Trophoblast cell (in vitro differentiated cells and primary cell): ENCODE results near the gene PCSK5.

Experiments used
- DNase-seq, 2 donors: peaks; one replicate each; pipeline ENCODE4 v3.0.0-alpha.2; 2016
- H2AFZ ChIP-seq: 2 replicates; pipeline ENCODE4 v1.6.1; 2013; ENCODE audit warnings: low read length, moderate library complexity, mild to moderate bottlenecking; ENCODE audit not compliant: insufficient read depth, poor library complexity
- H2AK5ac ChIP-seq: 2 replicates; pipeline ENCODE4 v1.6.1; 2013; ENCODE audit warnings: mild to moderate bottlenecking, low read length
- H2BK120ac ChIP-seq: 2 replicates; pipeline ENCODE4 v1.6.1; 2013; ENCODE audit warnings: low read length, mild to moderate bottlenecking, moderate library complexity; ENCODE audit not compliant: insufficient read depth, poor library complexity
- H2BK12ac ChIP-seq: 2 replicates; pipeline ENCODE4 v1.6.1; 2013; ENCODE audit warnings: mild to moderate bottlenecking, low read length, moderate library complexity
- H2BK5ac ChIP-seq: 2 replicates; pipeline ENCODE4 v1.6.1; 2013; ENCODE audit warnings: low read length, low read depth, moderate library complexity, mild to moderate bottlenecking; ENCODE audit not compliant: poor library complexity
- H3K14ac ChIP-seq: 2 replicates; pipeline ENCODE4 v1.6.1; 2013; ENCODE audit warnings: mild to moderate bottlenecking, low read length
- H3K18ac ChIP-seq: 2 replicates; pipeline ENCODE4 v1.6.1; 2013; ENCODE audit warnings: mild to moderate bottlenecking, low read length
- H3K23ac ChIP-seq: 2 replicates; pipeline ENCODE4 v1.6.1; 2013; ENCODE audit warnings: low read length
- H3K27ac ChIP-seq: 2 replicates; pipeline ENCODE4 v1.5.1; 2013; ENCODE audit warnings: low read depth, mild to moderate bottlenecking, inconsistent platforms, low read length, moderate library complexity
- H3K27me3 ChIP-seq: 2 replicates; pipeline ENCODE4 v1.6.1; 2013; ENCODE audit warnings: inconsistent platforms, mild to moderate bottlenecking, low read length, moderate library complexity; ENCODE audit not compliant: insufficient read depth
- H3K36me3 ChIP-seq, 2 experiments: 1 replicate in 1 of 2; 2 replicates in 1 of 2; pipeline ENCODE4 v1.6.1; 2013; ENCODE audit warnings: low read length in 2 of 2, mild to moderate bottlenecking in 2 of 2, moderate library complexity in 1 of 2; ENCODE audit not compliant: insufficient read depth in 2 of 2, control insufficient read depth in 1 of 2
- H3K4ac ChIP-seq: 2 replicates; pipeline ENCODE4 v1.6.1; 2013; ENCODE audit warnings: low read depth, mild to moderate bottlenecking, low read length, moderate library complexity
- H3K4me1 ChIP-seq, 2 experiments: 1 replicate in 1 of 2; 2 replicates in 1 of 2; pipeline ENCODE4 v1.6.1; 2013; ENCODE audit warnings: low read length in 2 of 2, mild to moderate bottlenecking in 2 of 2, moderate library complexity in 1 of 2; ENCODE audit not compliant: insufficient read depth in 2 of 2, control insufficient read depth in 1 of 2
- H3K4me2 ChIP-seq: 2 replicates; pipeline ENCODE4 v1.6.1; 2013; ENCODE audit warnings: inconsistent platforms, mild to moderate bottlenecking, low read length, moderate library complexity
- H3K4me3 ChIP-seq: 2 replicates; pipeline ENCODE4 v1.5.1; 2013; ENCODE audit warnings: mild to moderate bottlenecking, low read depth, low read length, inconsistent platforms
- H3K79me1 ChIP-seq: one replicate; pipeline ENCODE4 v1.6.1; 2013; ENCODE audit warnings: low read length
- H3K79me2 ChIP-seq: 2 replicates; pipeline ENCODE4 v1.6.1; 2013; ENCODE audit warnings: low read length, mild to moderate bottlenecking; ENCODE audit not compliant: control insufficient read depth, insufficient read depth, poor library complexity
- H3K9ac ChIP-seq: 2 replicates; pipeline ENCODE4 v1.6.1; 2013; ENCODE audit warnings: mild to moderate bottlenecking, low read length
- H3K9me3 ChIP-seq: 2 replicates; pipeline ENCODE4 v1.6.1; 2013; ENCODE audit warnings: low read depth, mild to moderate bottlenecking, control low read depth, inconsistent platforms, low read length; ENCODE audit not compliant: insufficient read depth
- H4K12ac ChIP-seq: 2 replicates; pipeline ENCODE4 v1.6.1; 2013; ENCODE audit warnings: low read depth, mild to moderate bottlenecking, low read length, moderate library complexity
- H4K8ac ChIP-seq: 2 replicates; pipeline ENCODE4 v1.6.1; 2013; ENCODE audit warnings: low read depth, mild to moderate bottlenecking, low read length, moderate library complexity
- H4K91ac ChIP-seq: one replicate; pipeline ENCODE4 v1.6.1; 2013; ENCODE audit warnings: low read depth, mild to moderate bottlenecking, low read length, moderate library complexity
- WGBS: extraction: QIAGEN DNeasy Blood & Tissue Kit; methylation state at CpG from one replicate; pipeline ENCODE4 v1.1.7; 2013; ENCODE audit warnings: missing lambda C conversion rate; ENCODE audit not compliant: insufficient read length, insufficient coverage; ENCODE audit errors: extremely low coverage; 5-methylcytosine and 5-hydroxymethylcytosine counted together

The PCSK5 gene

DNA sequence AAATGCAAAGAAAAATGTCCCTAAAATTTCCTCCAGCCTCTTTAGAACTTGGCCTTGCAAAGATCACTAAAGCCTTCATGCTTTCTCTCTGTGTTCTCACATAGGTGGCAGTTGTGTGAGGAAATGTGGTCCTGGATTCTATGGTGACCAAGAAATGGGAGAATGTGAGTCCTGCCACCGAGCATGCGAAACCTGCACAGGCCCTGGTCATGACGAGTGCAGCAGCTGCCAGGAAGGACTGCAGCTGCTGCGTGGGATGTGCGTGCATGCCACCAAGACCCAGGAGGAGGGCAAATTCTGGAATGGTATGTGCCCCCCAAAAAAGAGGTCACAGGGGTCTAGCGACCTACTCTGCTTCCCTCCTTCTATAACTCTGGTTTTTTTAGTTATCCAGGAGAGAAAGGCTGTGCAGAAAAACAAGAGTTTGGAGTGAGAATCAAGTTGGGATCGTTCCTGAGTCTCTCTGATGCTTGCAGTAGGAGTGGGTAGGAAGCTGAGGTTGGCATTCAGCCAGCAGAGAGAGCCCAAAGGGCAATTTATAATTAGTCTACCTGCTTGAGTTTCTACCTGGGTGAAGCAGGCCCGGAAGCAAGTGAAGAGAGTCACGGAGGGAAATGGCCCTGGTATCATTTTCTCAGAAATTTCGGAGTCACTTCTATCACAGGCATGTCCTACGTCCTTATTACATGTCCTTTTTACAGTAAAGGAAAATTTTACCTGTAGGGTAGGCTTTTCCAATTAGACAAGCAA, 406.3 kb downstream of the PCSK5 start:
- H3K79me1 ChIP-seq, result peaks cover 8% of the 10 kb centered on the region
- no peak overlapping the region for H3K9ac ChIP-seq
- no peak overlapping the region for H2AK5ac ChIP-seq
- no CpG with 5 or more reads among the region's 11 CpGs for WGBS
- H4K12ac ChIP-seq, result no peak overlapping the region
- H3K18ac ChIP-seq, result no peak overlapping the region
- H4K8ac ChIP-seq, result no peak overlapping the region
- no peak overlapping the region for H3K4me3 ChIP-seq
- H3K4me2 ChIP-seq, result no peak overlapping the region
- H3K4ac ChIP-seq, result no peak overlapping the region
- H3K14ac ChIP-seq, result no peak overlapping the region
- H3K4me1 ChIP-seq, result peaks cover 8 to 10% of the 10 kb centered on the region in 2 experiments
- no peak overlapping the region for H4K91ac ChIP-seq
- H3K79me2 ChIP-seq, result no peaks in the 10 kb centered on the region
- no peak overlapping the region for H2BK5ac ChIP-seq
- H3K27me3 ChIP-seq, result no peaks in the 10 kb centered on the region
- DNase-seq, result no peak
- no peak overlapping the region for H3K23ac ChIP-seq
- H2BK120ac ChIP-seq, result no peak overlapping the region
- H3K9me3 ChIP-seq, result no peaks in the 10 kb centered on the region
- no peak overlapping the region for H3K27ac ChIP-seq
- no peaks in the 10 kb centered on the region for H3K36me3 ChIP-seq
- H2BK12ac ChIP-seq, result no peak overlapping the region
- no peak overlapping the region for H2AFZ ChIP-seq

GRCh38 chr9:76297721-76298239, 407.3 kb downstream of the PCSK5 start:
- no peaks in the 10 kb centered on the region for H3K79me2 ChIP-seq
- no peak overlapping the region for H3K23ac ChIP-seq
- H3K36me3 ChIP-seq, result no peaks in the 10 kb centered on the region
- no peaks in the 10 kb centered on the region for H3K9me3 ChIP-seq
- peak overlapping the region; percentile 42 for H2BK5ac ChIP-seq
- peaks cover 8% of the 10 kb centered on the region for H3K79me1 ChIP-seq
- no peaks in the 10 kb centered on the region for H3K27me3 ChIP-seq
- no peak overlapping the region for H2BK120ac ChIP-seq
- H3K4ac ChIP-seq, result no peak overlapping the region
- H4K91ac ChIP-seq, result no peak overlapping the region
- no peak overlapping the region for H2AFZ ChIP-seq
- H3K14ac ChIP-seq, result peak overlapping the region; percentile 16
- H3K9ac ChIP-seq, result peak overlapping the region; percentile 10
- DNase-seq, result peak in 1 of 2 donors; percentile 31
- H3K4me3 ChIP-seq, result no peak overlapping the region
- peak overlapping the region; percentile 54 for H3K27ac ChIP-seq
- no peak overlapping the region for H4K8ac ChIP-seq
- peak overlapping the region; percentile 41 for H2BK12ac ChIP-seq
- H4K12ac ChIP-seq, result no peak overlapping the region
- WGBS, result no CpG with 5 or more reads among the region's 14 CpGs
- no peak overlapping the region for H3K18ac ChIP-seq
- H2AK5ac ChIP-seq, result no peak overlapping the region
- no peak overlapping the region for H3K4me2 ChIP-seq
- H3K4me1 ChIP-seq, result peaks cover 8 to 10% of the 10 kb centered on the region in 2 experiments

DNA sequence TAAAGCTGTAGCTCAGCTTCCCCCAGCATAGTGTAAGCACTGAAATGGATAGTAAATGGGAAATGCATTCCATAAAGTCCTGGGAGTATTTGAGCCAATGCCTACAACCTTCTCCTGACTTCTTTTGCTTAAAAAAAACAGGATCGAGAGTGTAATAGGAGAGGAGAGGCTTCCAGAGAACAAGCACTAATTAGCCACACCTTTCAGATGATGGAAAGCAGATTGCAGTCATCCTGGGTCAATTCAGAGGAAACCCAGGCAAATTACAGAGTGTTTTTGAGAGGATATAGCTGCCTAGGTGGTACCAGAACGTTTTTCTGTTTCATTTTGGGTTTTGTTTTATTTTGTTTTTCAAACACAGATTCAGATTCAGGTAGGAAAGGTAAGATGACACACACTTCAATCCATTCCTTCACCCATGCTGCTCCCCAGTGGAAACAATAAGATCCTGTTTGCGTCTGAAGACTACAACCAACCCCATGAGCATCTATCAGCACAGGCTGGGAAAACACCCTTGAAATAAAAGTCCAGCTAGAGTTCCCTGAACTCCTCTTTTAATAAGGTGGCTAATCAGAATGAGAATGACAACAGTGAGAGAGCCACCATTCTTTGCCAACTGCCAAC, 408.2 kb downstream of the PCSK5 start:
- peaks cover 8 to 12% of the 10 kb centered on the region in 2 experiments for H3K4me1 ChIP-seq

DNA sequence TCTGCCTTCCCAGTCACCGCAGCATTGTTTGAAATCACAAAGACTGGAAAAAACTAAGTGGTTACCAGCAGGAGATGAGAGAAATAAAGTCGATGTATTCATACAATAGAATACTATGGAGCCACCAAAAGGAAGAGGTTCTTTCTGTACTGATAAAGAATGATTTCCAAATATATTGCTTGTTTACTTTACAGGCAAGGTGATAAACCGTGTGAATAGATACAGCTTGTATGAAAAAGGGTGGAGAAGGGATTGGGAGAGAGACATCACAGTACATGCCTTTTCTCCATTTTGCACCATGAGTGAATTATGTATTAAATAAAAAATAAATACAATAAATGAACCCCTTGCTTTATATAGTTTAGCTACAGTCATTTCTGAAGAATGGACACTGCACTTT, 412.1 kb downstream of the PCSK5 start:
- H3K4ac ChIP-seq, result no peak overlapping the region
- H3K14ac ChIP-seq, result no peak overlapping the region
- no peak overlapping the region for H3K23ac ChIP-seq
- H4K8ac ChIP-seq, result no peak overlapping the region
- no peak overlapping the region for H3K27ac ChIP-seq
- H3K79me1 ChIP-seq, result peaks cover 8% of the 10 kb centered on the region
- no peak overlapping the region for H3K9ac ChIP-seq
- H3K9me3 ChIP-seq, result no peaks in the 10 kb centered on the region
- H3K18ac ChIP-seq, result no peak overlapping the region
- H3K4me2 ChIP-seq, result no peak overlapping the region
- no peak overlapping the region for H4K12ac ChIP-seq
- no peak overlapping the region for H2BK12ac ChIP-seq
- H3K4me3 ChIP-seq, result no peak overlapping the region
- no peak overlapping the region for H2BK5ac ChIP-seq
- no peak overlapping the region for H2BK120ac ChIP-seq
- H2AFZ ChIP-seq, result no peak overlapping the region
- H4K91ac ChIP-seq, result no peak overlapping the region
- no peak overlapping the region for H2AK5ac ChIP-seq
- no peaks in the 10 kb centered on the region for H3K36me3 ChIP-seq
- WGBS, result no CpG with 5 or more reads among the region's 3 CpGs
- no peaks in the 10 kb centered on the region for H3K27me3 ChIP-seq
- peaks cover 6 to 8% of the 10 kb centered on the region in 2 experiments for H3K4me1 ChIP-seq
- no peaks in the 10 kb centered on the region for H3K79me2 ChIP-seq
- no peak for DNase-seq

More for the DNA sequence above, 408.2 kb downstream of the PCSK5 start:
- H3K79me2 ChIP-seq, result no peaks in the 10 kb centered on the region
- H4K8ac ChIP-seq, result no peak overlapping the region
- no peak overlapping the region for H2AK5ac ChIP-seq
- H3K27ac ChIP-seq, result no peak overlapping the region
- H3K4me2 ChIP-seq, result peak overlapping the region; percentile 4
- no CpG with 5 or more reads among the region's 3 CpGs for WGBS
- H3K18ac ChIP-seq, result no peak overlapping the region
- no peak overlapping the region for H2AFZ ChIP-seq
- no peak overlapping the region for H2BK5ac ChIP-seq
- no peak overlapping the region for H3K9ac ChIP-seq
- no peaks in the 10 kb centered on the region for H3K9me3 ChIP-seq
- H3K14ac ChIP-seq, result no peak overlapping the region
- H3K27me3 ChIP-seq, result no peaks in the 10 kb centered on the region
- H3K79me1 ChIP-seq, result peaks cover 8% of the 10 kb centered on the region
- H3K4ac ChIP-seq, result no peak overlapping the region
- H4K91ac ChIP-seq, result no peak overlapping the region
- DNase-seq, result no peak
- H3K4me3 ChIP-seq, result no peak overlapping the region
- no peaks in the 10 kb centered on the region for H3K36me3 ChIP-seq
- H3K23ac ChIP-seq, result no peak overlapping the region
- H2BK12ac ChIP-seq, result no peak overlapping the region
- no peak overlapping the region for H2BK120ac ChIP-seq
- no peak overlapping the region for H4K12ac ChIP-seq
